ENCODE measurements around the gene STRIT1.
"Not testable (repeated sequence)": the region's sequence is repeated elsewhere in the genome, so short reads cannot be mapped to it uniquely, and the experiment has no call there.

The STRIT1 gene

DNA sequence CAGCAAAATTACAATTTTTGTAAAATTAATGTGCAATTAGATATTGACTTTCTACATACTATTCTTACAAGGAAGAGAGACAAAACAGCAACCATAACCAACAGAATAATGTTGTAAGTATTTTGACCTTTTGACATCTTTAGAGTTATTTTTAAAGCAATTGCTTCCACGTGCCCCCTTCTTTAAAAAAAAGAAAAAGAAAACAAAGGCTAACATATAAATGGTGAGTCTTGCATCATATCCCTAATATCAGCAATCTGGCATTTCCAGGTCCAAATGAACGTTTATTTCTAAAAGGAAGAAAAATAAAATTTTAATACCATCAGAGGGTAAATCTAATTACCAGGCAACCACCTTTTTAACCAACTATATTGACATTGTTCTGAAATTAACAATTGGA lies 19.3 kb upstream of the STRIT1 start:
- DNase-seq = no peak

DNA sequence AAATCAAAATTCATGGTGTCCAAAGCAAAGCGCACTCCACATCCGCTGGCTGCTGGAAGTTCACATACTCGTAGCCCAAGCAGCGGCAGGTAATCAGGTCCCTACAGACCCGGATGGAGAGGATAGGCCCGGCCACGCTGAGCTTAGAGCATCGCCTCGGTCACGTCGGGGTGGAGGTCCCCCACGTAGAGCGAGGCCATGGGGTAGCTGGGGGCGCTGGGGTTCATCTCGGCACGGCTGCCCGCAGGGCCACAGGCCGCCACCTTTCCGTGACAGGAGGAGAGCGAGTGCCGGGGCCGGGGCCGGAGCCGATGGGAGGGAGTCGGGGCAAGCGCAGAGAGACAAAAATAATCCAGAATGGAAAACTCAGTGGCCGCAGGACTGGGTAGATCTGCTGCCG lies 16.1 kb upstream of the STRIT1 start:
- no peak for DNase-seq

DNA sequence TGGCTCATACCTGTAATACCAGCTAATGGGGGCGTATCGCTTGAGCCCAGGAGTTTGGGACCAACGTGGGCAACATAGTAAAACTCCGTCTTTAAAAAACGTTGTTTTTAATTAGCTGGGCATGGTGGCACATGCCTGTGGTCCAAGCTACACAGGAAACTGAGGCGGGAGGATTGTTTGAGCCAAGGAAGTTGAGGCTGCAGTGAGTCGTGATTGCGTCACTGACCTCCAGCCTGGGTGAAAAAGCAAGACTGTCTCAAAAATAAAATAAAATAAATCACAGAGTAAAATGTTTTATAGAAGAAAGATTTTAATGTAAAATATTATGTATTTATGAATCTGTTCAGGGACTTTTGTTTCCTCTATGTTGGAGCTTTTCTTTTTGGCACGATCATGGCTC lies 15.3 kb upstream of the STRIT1 start:
- DNase-seq = no peak

DNA sequence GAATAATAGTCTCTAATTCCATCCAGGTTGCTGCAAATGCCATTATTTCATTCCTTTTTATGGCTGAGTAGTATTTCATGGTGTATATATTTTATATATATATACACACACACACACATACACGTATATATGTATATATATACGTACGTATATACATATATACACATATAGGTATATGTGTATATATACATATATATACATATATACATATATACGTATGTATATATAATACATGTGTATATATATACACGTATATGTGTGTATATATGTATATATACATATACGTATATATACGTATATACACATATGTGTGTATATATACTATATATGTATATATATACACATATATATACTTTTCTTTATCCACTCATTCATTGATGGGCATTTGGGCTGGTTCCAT lies 13.7 kb upstream of the STRIT1 start:
- no peak for DNase-seq

DNA sequence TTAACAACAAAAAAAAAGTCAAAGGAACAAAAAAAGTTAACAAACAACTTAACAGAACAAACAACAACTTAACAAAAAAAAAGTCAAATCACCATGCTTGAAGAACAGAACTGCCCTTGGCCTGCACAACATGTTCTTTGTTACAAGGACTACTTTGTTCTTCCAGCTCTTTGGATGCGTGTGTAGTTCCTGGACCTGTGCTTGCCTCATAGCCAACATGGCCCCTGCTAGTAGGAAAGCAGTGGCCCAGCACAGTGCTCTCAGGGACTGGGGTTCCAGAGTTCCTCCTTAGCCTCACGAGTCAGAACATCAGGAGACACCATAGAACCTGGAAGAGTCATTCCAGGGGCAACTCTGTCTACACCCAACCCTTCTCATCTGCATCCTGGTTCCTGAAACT lies 10.9 kb upstream of the STRIT1 start:
- DNase-seq = no peak

DNA sequence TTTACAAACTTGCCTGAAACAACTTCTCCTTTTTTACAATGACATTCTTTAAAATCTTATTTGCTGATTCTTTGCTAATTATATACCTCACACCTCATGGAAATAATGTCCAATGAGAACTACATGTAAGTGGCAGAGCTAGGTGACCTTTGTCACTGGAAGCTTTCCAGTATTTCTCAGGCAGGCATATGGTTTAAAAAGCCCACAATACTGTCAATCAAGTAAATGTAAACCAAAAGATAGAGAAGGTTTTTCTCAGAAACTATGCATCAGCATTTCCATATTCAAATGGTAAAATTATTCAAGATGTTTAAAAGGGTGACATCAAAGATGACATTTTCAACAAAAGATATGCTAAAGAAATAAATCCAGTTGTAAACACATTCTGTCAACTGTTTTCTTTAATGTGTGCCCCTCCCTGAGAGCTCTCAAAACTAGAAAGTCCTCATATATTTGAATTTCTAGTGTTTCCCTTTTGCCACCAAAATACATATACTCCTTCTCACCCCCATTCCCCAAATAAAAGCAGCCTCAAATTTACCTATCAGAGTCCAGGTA lies 10.1 kb upstream of the STRIT1 start:
- DNase-seq = no peak

DNA sequence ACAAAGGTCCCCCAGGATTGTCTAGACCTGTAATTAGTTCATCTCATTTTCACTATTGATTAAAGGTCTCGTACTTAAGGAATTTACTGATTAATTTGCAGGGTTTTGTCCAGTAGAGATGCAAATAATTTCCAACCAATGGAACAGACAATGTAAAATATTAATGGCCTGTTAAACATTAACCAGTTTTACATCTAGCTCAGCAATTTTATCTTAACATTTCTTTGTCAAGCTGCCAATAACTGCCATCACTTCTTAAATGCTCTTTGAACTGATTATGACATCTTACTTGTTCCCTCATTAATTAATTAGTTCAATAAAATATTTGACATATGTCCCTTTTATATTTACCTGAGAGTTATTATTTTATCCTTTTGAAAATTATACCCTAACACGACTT lies 9.4 kb upstream of the STRIT1 start:
- DNase-seq = no peak

DNA sequence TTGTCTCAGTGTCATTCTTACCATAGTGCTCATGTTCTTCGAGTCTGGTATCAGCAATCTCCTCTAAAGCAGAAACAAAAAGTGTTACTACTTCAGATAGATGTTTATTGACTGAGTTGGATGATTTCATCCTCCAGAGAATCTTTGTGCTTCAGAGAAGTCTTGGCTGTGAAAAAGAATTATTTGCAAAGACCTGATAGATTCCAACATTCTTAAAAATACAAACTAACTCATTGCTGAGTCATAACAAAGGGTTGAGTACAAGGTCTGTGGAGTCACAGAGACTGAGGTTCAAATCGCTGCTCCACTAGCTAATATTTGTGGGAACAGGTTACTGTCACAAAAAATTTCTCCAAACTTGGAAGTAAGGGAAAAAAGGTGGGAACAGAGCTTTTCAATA lies 9.0 kb upstream of the STRIT1 start:
- no peak for DNase-seq

DNA sequence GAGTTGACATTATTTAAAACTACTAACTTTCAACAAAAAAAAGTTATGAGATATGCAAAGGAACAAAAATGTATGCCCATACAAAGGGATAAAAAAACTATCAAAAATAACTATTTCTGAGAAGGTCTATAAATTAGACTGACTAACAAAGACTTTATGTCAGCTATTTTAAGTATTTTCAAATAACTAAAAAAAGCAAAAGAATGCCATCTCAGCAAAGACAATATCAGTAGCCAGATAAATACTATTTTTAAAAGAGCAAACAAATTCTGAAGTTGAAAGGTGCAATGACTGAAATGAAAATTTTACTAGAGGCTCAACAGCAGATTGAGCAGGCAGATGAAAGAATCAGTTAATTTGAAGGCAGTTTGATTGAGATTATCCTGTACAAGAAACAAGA lies 3.6 kb upstream of the STRIT1 start:
- no peak for DNase-seq

DNA sequence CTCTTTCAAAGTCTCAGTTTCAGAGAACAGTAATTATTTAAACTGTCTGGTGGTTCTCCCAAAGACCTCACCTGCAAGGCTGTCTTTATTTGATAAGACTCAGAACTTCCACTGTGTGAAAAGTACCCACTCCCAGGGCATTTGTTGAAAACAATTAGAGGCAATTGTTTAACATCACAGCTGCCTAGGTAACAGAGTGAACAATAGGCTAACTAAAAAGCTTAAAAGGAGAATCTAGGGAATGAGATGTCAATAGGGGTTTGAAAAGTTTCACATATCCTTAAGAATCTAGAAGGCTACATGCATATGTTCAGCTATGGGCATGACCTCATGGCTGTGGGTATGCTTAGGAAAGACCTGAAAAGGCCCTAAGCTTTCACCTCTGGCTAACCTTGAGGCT lies 2.9 kb upstream of the STRIT1 start:
- no peak for DNase-seq

DNA sequence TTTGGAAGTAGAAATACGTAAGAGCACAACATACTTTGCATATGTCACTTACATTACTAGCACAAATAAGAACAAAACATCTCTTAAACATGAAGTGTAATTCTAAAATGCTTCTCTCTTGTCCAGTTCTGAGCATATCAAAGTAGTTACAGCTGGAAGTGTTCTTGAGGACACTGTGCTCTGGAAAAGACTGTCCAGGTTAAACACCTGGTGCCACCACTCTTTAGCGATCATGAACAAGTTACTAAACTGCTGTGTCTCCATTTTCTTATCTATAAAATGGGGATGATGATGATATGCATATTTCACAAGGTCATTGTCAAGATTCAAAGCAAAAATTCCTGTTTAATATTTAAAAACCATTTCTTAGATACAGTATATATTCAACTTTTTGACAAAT lies 790 bp downstream of the STRIT1 start:
- DNase-seq = no peak

DNA sequence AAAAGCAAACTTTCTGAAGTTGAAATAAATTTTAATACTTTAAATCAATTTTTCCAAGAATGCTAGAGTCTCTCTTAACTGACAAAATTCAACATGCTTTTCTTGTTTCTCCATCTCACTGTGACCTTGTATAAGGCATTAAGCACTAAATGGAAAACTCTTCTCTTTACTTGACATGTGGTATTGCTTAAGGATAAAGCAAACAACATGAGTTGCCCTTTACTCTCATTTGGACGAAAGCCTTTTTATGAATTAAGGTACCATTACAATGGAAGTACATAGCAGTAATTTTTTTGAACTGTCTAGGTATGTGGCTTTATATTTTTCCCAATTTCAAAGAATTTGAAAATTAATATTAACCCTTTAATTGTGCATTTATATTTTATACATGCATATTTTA lies 1.4 kb downstream of the STRIT1 start:
- DNase-seq = no peak

DNA sequence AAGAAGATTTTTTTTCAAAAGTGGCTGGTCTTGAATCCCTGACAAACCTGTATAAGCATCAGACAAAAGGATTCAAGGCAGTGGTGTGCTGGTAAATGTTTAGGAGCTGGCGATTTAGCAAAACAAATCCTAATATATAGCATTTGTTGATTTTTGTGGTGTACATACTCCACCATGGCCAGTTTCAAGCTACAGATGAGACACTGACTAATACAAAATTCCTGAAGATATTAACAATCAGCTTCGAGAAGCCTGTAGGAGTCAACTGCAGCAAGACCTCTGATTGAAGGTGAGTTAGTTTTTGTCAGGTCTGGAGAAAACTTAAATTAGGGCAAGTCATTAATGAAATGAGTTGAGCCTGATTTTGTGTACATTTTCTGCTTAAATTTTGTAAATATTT lies 6.7 kb downstream of the STRIT1 start:
- DNase-seq = no peak

DNA sequence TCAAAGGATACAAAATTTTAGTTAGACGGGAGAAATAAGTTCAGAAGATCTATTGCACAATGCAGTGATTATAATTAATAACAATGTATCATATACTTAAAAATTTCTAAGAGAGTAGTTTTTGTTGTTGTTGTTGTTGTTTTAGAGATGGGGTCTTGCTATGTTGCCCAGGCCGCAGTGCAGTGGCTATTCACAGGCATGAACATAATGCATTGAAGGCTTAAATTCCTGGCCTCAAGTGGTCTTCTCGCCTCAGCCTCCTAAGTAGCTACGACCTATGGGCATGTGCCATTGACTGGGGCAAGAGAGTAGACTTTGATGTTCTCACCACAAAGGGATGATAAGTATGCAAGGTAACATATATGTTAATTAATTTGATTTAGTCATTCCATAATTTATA lies 7.5 kb downstream of the STRIT1 start:
- no peak for DNase-seq

DNA sequence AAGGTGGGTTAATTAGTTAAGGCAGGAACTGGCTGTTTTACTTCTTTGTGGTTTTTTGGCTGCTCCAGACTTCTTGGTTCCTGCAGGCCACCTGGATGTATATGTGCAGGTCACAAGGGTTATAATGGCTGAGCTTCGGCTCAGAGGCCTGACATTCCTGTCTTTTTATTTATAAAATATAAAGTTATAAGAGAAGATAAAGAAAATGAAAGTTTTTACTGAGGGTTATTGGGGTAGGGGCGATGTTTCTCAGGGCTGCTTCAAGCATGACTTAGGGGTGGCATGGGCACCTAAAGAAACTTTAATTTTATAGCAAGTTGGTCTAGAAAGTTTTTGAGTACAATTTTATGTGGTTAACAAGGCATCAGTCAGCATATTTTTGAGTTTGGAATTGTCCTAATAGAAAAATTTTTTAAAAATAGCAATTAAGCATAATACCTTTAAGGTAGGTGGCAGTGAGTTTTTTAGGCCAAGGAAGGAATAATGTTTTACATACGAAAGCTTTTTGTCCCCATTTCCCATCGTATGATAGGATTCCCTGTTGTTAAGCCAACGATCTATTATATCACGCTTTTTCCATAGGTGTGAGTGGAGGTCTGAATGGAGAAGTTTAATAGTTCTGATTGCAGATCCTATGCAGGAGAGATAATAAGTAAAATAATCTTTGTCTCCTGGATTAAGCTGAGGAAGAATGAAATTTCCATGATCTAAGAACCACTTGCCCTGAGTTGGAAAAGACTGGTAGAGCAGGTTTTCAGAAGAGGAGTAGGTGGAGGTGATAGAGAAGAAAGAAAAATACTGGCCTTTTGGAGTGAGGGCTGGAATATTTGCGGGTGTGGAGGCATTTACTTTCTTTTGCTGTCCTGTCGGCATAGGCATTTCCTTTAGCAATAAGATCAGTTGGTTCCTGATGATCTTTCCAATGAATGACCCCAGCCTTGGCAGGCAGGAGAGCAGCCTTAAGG lies 10.1 kb downstream of the STRIT1 start:
- DNase-seq = no peak

DNA sequence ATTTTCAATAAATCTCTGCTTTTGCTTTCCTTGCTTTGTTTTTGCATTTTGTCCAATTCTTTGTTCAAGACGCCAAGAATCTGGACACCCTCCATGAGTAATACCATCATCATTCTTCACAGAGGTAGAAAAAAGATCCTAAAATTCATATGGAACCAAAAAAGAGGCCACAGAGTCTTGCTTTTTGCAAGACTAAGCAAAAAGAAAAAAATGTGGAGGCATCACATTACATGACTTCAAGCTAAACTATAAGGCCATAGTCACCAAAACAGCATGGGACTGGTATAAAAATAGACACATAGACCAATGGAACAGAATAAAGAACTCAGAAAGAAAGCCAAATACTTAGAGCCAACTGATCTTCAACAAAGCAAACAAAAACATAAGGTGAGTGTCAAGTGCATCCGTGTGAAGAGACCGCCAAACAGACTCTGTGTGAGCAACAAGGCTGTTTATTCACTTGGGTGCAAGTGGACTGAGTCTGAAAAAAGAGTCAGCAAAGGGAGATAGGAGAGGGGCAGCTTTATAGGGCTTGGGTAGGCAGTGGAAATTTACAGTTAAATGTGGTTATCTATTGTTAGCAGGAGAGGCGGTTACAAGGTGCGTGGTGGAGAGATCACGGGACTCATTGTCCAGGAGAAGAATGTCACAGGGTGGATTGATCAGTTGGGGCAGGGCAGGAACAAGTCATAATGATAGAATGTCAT lies 10.9 kb downstream of the STRIT1 start:
- DNase-seq = no peak

DNA sequence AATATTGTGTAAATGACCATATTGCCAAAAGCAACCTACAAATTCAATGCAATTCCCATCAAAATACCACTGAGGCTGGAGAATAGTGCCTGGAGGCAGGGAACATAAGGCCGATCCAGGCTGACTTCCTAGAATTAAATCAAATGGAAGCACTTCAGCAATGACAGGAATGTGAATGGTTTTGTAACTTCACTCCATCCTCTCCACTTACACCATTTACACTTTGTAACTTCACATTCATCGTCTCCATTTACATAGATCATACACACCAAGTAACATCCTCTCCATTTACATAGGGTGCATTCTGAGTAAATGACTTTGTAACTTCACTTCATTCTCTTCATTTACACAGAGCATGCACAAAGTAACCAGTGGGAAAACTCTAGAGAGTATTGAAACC lies 11.6 kb downstream of the STRIT1 start:
- no peak for DNase-seq

DNA sequence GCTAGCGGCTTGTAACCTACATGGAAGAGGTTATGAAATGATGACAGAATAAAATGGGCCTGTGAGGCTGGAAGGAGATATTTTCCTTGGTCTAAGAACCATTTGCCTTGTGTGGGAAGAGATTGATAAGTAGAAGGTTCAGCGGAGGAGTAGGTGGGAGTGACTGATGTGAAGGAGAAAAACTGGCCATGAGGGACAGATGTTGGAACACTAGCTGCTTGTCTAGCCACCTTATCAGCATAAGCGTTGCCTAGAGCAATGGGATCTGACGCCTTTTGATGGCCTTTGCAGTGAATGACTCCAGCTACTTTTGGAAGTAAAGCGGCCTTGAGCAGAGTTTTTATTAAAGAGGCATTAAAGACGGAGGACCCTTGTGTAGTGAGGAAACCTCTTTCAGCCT lies 17.4 kb downstream of the STRIT1 start:
- not testable (repeated sequence) for DNase-seq

DNA sequence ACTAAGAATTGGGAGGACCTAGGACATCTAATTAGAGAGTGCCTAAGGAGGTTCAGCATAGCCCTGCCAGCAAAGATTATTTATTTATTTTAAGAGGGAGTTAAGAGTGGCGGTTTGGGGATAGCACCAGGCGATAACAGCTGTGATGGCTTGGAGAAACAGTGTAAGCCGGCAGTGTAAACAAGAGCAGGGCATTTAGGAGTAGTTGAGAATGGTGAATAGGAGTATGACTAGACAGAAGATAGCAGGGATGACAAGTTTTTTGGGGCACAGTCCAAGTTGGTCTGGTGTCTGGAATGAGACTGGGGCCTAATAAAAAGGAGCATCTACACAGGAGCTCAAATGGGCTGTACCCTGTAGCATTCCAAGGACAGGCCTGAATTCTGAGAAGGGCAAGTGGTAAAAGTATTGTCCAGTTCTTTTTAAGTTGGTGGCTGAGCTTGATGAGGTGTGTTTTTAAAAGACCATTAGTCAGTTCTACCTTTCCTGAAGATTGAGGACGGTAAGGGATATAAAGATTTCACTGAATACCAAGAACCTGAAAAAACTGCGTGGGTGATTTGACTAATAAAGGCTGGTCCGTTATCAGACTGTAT lies 18.2 kb downstream of the STRIT1 start:
- DNase-seq = not testable (repeated sequence)

DNA sequence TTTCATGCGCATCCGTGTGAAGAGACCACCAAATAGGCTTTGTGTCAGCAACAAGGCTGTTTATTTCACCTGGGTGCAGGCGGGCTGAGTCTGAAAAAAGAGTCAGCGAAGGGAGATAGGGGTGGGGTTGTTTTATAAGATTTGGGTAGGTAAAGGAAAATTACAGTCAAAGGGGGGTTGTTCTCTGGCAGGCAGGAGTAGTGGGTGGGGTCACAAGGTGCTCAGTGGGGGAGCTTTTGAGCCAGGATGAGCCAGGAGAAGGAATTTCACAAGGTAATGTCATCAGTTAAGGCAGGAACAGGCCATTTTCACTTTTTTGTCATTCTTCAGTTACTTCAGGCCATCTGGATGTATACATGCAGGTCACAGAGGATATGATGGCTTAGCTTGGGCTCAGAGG lies 19.0 kb downstream of the STRIT1 start:
- DNase-seq = not testable (repeated sequence)

DNA sequence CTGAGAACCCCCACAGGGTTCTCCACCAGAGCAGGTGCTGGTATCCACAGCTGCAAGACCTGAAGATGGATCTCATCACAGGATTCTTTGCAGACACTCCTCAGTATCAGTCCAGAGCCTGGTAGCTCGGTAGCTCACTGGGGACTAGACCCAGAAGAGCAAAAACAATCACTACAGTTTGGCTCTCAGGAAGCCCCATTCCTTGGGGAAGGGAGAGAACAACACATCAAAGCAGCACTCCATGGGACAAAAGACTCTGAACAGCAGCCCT lies 22.2 kb downstream of the STRIT1 start:
- DNase-seq = no peak

DNA sequence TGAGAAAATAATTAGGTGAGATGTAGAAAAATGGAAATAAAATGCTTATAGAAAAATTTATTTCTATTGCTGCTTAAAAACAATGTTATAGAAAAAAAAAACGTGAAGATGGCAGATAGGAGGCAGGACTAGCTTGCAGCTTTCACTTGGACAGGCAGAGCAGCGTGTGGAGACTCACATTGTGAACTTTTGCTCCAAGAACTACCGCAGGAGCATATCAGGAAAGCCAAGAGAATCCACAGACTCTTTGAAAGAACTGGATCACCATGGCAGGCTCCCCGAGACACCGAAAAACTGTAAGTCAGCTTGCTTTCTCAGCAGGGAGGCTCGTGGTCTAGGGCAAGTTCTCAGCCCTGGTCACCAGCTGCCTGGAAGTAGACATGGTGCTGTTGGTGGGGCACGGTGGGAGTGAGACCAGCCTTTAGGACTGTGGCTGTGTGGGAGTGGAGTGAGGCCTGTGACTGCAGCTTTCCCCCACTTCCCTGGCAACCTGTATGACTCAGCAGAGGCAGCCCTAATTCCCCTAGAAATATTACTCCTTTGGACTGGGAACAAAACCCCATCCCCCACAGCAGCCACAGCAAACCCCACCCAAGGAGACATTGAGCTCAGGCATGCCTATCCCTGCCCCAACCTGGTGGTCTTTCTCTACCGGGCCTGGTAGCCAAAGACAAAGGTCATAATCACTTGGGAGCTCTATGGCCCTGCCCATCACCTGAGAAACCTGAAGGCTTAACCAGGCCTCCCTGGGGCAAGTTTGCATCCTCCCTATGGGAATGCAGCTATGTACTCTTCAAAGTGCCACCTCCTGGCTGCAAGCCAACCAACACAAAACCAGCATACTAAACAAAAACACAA lies 22.8 kb downstream of the STRIT1 start:
- no peak for DNase-seq

DNA sequence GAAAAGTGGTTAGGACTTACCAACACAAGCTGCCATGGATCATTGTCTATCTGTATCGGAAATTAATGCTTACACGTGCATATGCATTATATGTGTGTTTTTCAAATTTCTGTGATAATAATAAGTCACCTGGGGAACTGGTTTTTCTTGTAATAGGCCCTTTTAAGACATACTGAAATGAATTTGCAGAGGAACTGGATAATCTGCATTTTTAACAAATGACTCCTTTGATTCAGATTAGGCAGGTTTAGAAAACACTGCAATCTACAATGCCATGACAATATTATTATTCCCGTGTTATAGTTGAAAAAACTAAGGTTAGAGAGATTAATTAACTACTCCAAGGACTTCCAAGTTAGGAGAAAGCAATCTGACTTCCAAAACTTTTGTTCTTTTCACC lies 23.4 kb downstream of the STRIT1 start:
- no peak for DNase-seq
